Skeletal muscle cell (primary cell): ENCODE data around the gene COX7A2.
A peak's percentile ranks its signal among the peaks of the same experiment; 100 is the strongest.

ENCODE experiments used
- DNase-seq: peaks from one replicate; pipeline ENCODE4 v3.0.0-alpha.2; 2010; ENCODE audit warnings: low read depth
- H3K4me3 ChIP-seq: 2 replicates; pipeline ENCODE4 v1.5.1; 2011; ENCODE audit warnings: low read depth, mild to moderate bottlenecking, control low read depth, low read length, moderate library complexity

Gene COX7A2

GRCh38 chr6:75243333-75244062 lies at the start of gene COX7A2:
Gene COX7A2 (minus strand): TSS chr6:75243801. CDS start chr6:75243734, 67 bp downstream.
- peak; percentile 96 for DNase-seq
- peak within 1 kb of the TSS; percentile 83 for H3K4me3 ChIP-seq

- no peak for DNase-seq
- H3K4me3 ChIP-seq, result no peak overlapping the region
Measured at GRCh38 chr6:75292555-75292954, 49.0 kb upstream of the COX7A2 start.

- H3K4me3 ChIP-seq, result no peak overlapping the region
- no peak for DNase-seq
Measured at GRCh38 chr6:75291744-75292143, 48.1 kb upstream of the COX7A2 start.

GRCh38 chr6:75291331-75291730 lies 47.7 kb upstream of the COX7A2 start:
- no peak for DNase-seq
- no peak overlapping the region for H3K4me3 ChIP-seq

- H3K4me3 ChIP-seq, result no peak overlapping the region
- no peak for DNase-seq
Measured at GRCh38 chr6:75290136-75290945, 46.7 kb upstream of the COX7A2 start.

GRCh38 chr6:75288023-75288422 lies 44.4 kb upstream of the COX7A2 start:
- DNase-seq, result no peak
- H3K4me3 ChIP-seq, result no peak overlapping the region

- no peak overlapping the region for H3K4me3 ChIP-seq
- no peak for DNase-seq
Measured at GRCh38 chr6:75287424-75287823, 43.8 kb upstream of the COX7A2 start.

GRCh38 chr6:75286955-75287354 lies 43.4 kb upstream of the COX7A2 start:
- no peak overlapping the region for H3K4me3 ChIP-seq
- no peak for DNase-seq

GRCh38 chr6:75285283-75285639 lies 41.7 kb upstream of the COX7A2 start:
- no peak for DNase-seq
- H3K4me3 ChIP-seq, result peak overlapping the region; percentile 69

- peak within 1 kb of the TSS; percentile 69 for H3K4me3 ChIP-seq
- peak; percentile 99 for DNase-seq
Measured at GRCh38 chr6:75284632-75285282, 41.2 kb upstream of the COX7A2 start, which contains the start of gene TMEM30A. Gene TMEM30A (minus strand): TSS chr6:75284792. CDS start chr6:75284638, 154 bp downstream.

GRCh38 chr6:75283907-75284631 lies 40.5 kb upstream of the COX7A2 start:
- H3K4me3 ChIP-seq, result peak overlapping the region; percentile 69
- no peak for DNase-seq

- H3K4me3 ChIP-seq, result peak overlapping the region; percentile 69
- no peak for DNase-seq
Measured at GRCh38 chr6:75282706-75283105, 39.1 kb upstream of the COX7A2 start.

GRCh38 chr6:75281653-75282052 lies 38.1 kb upstream of the COX7A2 start:
- DNase-seq, result no peak
- peak overlapping the region; percentile 69 for H3K4me3 ChIP-seq

GRCh38 chr6:75280131-75280855 lies 36.7 kb upstream of the COX7A2 start:
- DNase-seq, result no peak
- peak overlapping the region; percentile 4 for H3K4me3 ChIP-seq

GRCh38 chr6:75279418-75279817 lies 35.8 kb upstream of the COX7A2 start:
- DNase-seq, result no peak
- H3K4me3 ChIP-seq, result no peak overlapping the region

GRCh38 chr6:75278474-75279077 lies 35.0 kb upstream of the COX7A2 start:
- H3K4me3 ChIP-seq, result no peak overlapping the region

GRCh38 chr6:75275067-75275466 lies 31.5 kb upstream of the COX7A2 start:
- no peak overlapping the region for H3K4me3 ChIP-seq
- peak; percentile 68 for DNase-seq

More at GRCh38 chr6:75278474-75279077, 35.0 kb upstream of the COX7A2 start:
- no peak for DNase-seq

GRCh38 chr6:75273009-75273408 lies 29.4 kb upstream of the COX7A2 start:
- no peak for DNase-seq
- no peak overlapping the region for H3K4me3 ChIP-seq
